Measurements from ENCODE around the gene AFG1L. TPM values are rescaled to one million over a fixed set of nuclear protein-coding genes. Genes with fewer than 3 reads are reported as not detected.
"Not testable (repeated sequence)": the region's sequence is repeated elsewhere in the genome, so short reads cannot be mapped to it uniquely, and the experiment has no call there.

Gene AFG1L
- polyA plus RNA-seq, 1 of the 3 experiments (the other 2 are of a cell fraction), result 0.71 TPM

- not testable (repeated sequence) for H3K9me3 ChIP-seq; H3K36me3 ChIP-seq (replicated peaks in 1 of 2; ENCODE audit: control insufficient read depth in 1 of 2, insufficient read depth in 2 of 2, low read length in 1 of 2); H3K9me2 ChIP-seq; DNase-seq; H2AFZ ChIP-seq (ENCODE audit: low read depth); H3K27me3 ChIP-seq (ENCODE audit: insufficient read depth)
- ChIA-PET CTCF (interaction anchor here (2.0 to 2.4 kb wide), 2 partner anchors 221 to 509 kb away, joined by 6 to 8 read pairs; no protein-coding TSS in a partner anchor), POLR2A (interaction anchor here (1.1 to 4.8 kb wide), 2 partner anchors 97 to 238 kb away, joined by 3 to 69 read pairs; no protein-coding TSS in a partner anchor)
- Histone ChIP-seq H3K4me1 (ENCODE audit: control insufficient read depth in 1 of 2, insufficient read depth in 2 of 2, low read depth in 1 of 2, low read length in 1 of 2) (peaks cover 13 to 38% of the 10 kb centered on the region in 2 experiments; a peak in 3 of 4 replicates), H3K4me3 (ENCODE audit: low read depth in 2 of 2, low read length in 1 of 2) (peak overlapping the region; percentile 91 to 96), H3K9ac (peak overlapping the region; percentile 94), H3K4me2 (peak overlapping the region; percentile 99), H4K20me1 (ENCODE audit: insufficient read depth) (peaks cover 40% of the 10 kb centered on the region), H3F3A (replicated peaks; ENCODE audit: insufficient read depth) (peaks cover 36% of the 10 kb centered on the region), H3K27ac (ENCODE audit: low read depth in 2 of 2, low read length in 1 of 2) (peak overlapping the region; percentile 81 to 97; a peak in 3 of 4 replicates), H3K79me2 (ENCODE audit: insufficient read depth) (peaks cover 42% of the 10 kb centered on the region)
- WGBS (ENCODE audit: low lambda C conversion rate), result no CpG with 5 or more reads among the region's 40 CpGs
Observed at GRCh38 chr6:108561309-108561647, 266.4 kb downstream of the AFG1L start.

GRCh38 chr6:108561742-108562502 lies 267.1 kb downstream of the AFG1L start:
- ChIA-PET CTCF (interaction anchor here (0.6 to 2.4 kb wide), 13 partner anchors 14 to 512 kb away, joined by 3 to 8 read pairs (median 4); no protein-coding TSS in a partner anchor), POLR2A (interaction anchor here (0.7 to 4.8 kb wide), 5 partner anchors 96 to 237 kb away, joined by 3 to 69 read pairs (median 4); no protein-coding TSS in a partner anchor)
- Histone ChIP-seq H3K36me3 (replicated peaks in 1 of 2; ENCODE audit: control insufficient read depth in 1 of 2, insufficient read depth in 2 of 2, low read length in 1 of 2) (peaks cover 0 to 10% of the 10 kb centered on the region in 2 experiments), H3K4me3 (ENCODE audit: low read depth in 2 of 2, low read length in 1 of 2) (peak overlapping the region; percentile 91 to 96), H4K20me1 (ENCODE audit: insufficient read depth) (peaks cover 46% of the 10 kb centered on the region), H3K9me3 (0 out of 2 replicates have a peak, but pooled peaks cover 3% of the 10 kb centered on the region), H3K4me1 (ENCODE audit: control insufficient read depth in 1 of 2, insufficient read depth in 2 of 2, low read depth in 1 of 2, low read length in 1 of 2) (peaks cover 18 to 41% of the 10 kb centered on the region in 2 experiments; a peak in 3 of 4 replicates), H2AFZ (ENCODE audit: low read depth) (no peak overlapping the region), H3K4me2 (peak overlapping the region; percentile 99), H3F3A (replicated peaks; ENCODE audit: insufficient read depth) (peaks cover 42% of the 10 kb centered on the region), H3K9me2 (no peaks in the 10 kb centered on the region), H3K79me2 (ENCODE audit: insufficient read depth) (peaks cover 49% of the 10 kb centered on the region), H3K27me3 (ENCODE audit: insufficient read depth) (no peaks in the 10 kb centered on the region), H3K9ac (peak overlapping the region; percentile 94), H3K27ac (ENCODE audit: low read depth in 2 of 2, low read length in 1 of 2) (peak overlapping the region; percentile 77 to 83)
- DNase-seq, result peak; percentile 54
- TF ChIP-seq NRF1 (IDR thresholded peaks at IDR 0.05; ENCODE audit: low read depth, low read length), result peak; percentile 37; the same call in 1 of the 2 replicates
- TF ChIP-seq SMC3 (IDR thresholded peaks at IDR 0.05; ENCODE audit: low read depth, low read length), result no peak
- 18% methylated on average over 17 of the region's 46 CpGs for WGBS (ENCODE audit: low lambda C conversion rate)

- Histone ChIP-seq H4K20me1 (ENCODE audit: insufficient read depth) (peaks cover 51% of the 10 kb centered on the region), H3K9me3 (0 out of 2 replicates have a peak, but pooled peaks cover 3% of the 10 kb centered on the region), H2AFZ (ENCODE audit: low read depth) (no peak overlapping the region), H3K4me3 (ENCODE audit: low read depth in 2 of 2, low read length in 1 of 2) (peak overlapping the region; percentile 91 to 96), H3K4me1 (ENCODE audit: control insufficient read depth in 1 of 2, insufficient read depth in 2 of 2, low read depth in 1 of 2, low read length in 1 of 2) (peaks cover 18 to 36% of the 10 kb centered on the region in 2 experiments; a peak in 3 of 4 replicates), H3K27me3 (ENCODE audit: insufficient read depth) (no peaks in the 10 kb centered on the region), H3K36me3 (replicated peaks in 1 of 2; ENCODE audit: control insufficient read depth in 1 of 2, insufficient read depth in 2 of 2, low read length in 1 of 2) (peaks cover 0 to 13% of the 10 kb centered on the region in 2 experiments), H3K27ac (ENCODE audit: low read depth in 2 of 2, low read length in 1 of 2) (peak overlapping the region; percentile 77 to 83), H3F3A (replicated peaks; ENCODE audit: insufficient read depth) (peaks cover 42% of the 10 kb centered on the region), H3K4me2 (peak overlapping the region; percentile 99), H3K9ac (peak overlapping the region; percentile 94), H3K79me2 (ENCODE audit: insufficient read depth) (peaks cover 55% of the 10 kb centered on the region), H3K9me2 (no peaks in the 10 kb centered on the region)
- 6% methylated on average over 11 of the region's 17 CpGs for WGBS (ENCODE audit: low lambda C conversion rate)
- ChIA-PET POLR2A (interaction anchor here (0.6 to 1.1 kb wide), 4 partner anchors 97 to 236 kb away, joined by 3 to 4 read pairs (median 4); no protein-coding TSS in a partner anchor), CTCF (interaction anchor here (0.6 to 2.0 kb wide), 13 partner anchors 13 to 511 kb away, joined by 3 to 8 read pairs (median 4); no protein-coding TSS in a partner anchor)
- peak; percentile 69 for DNase-seq
- TF ChIP-seq POLR2AphosphoS5 (IDR thresholded peaks at IDR 0.05; ENCODE audit: low read depth, low read length) (no peak), ZBTB33 (IDR thresholded peaks at IDR 0.05; ENCODE audit: borderline replicate concordance, low read depth) (no peak), TCF12 (IDR thresholded peaks at IDR 0.05) (peak; percentile 34; the same call in 1 of the 2 replicates), CHD2 (IDR thresholded peaks at IDR 0.05; ENCODE audit: low read length, partially characterized antibody) (peak; percentile 56), GATA2 (CRISPR knock-in tag; IDR thresholded peaks at IDR 0.05) (peak; percentile 54), RAD21 (IDR thresholded peaks at IDR 0.05; ENCODE audit: low read length) (peak; percentile 30; the same call in 1 of the 2 replicates), SIN3A (IDR thresholded peaks at IDR 0.05; ENCODE audit: borderline replicate concordance, low read depth, low read length) (peak; percentile 59; the same call in 1 of the 2 replicates), NRF1 (IDR thresholded peaks at IDR 0.05; ENCODE audit: low read depth, low read length) (no peak), CTCF (IDR thresholded peaks at IDR 0.05) (no peak), MEF2A (IDR thresholded peaks at IDR 0.05; ENCODE audit: borderline replicate concordance, low read depth) (no peak), MAX (IDR thresholded peaks at IDR 0.05; ENCODE audit: low read depth) (peak; percentile 95), USF2 (IDR thresholded peaks at IDR 0.05; ENCODE audit: borderline replicate concordance, low read depth, low read length) (0 out of 2 replicates have a peak, but pooled peaks have one; percentile 23)
Observed at GRCh38 chr6:108562503-108562993, 267.7 kb downstream of the AFG1L start.

Data from SK-N-SH (cell line).